Gastroesophageal sphincter (tissue), 3 donors: ENCODE results near the gene CAPZA3.
"Not testable (repeated sequence)": the region's sequence is repeated elsewhere in the genome, so short reads cannot be mapped to it uniquely, and the experiment has no call there.

Experiments
- CTCF ChIP-seq, 4 experiments: fragments of 200-600 bp in 2 of 4; fragments of 450-650 bp in 2 of 4; sonication (generic) in 1 of 4; IDR thresholded peaks; one replicate each; pipeline ENCODE4 v1.5.1; 2017 to 2019; ENCODE audit warnings: antibody characterized with exemption in 4 of 4, mild to moderate bottlenecking in 2 of 4, moderate library complexity in 2 of 4
- EP300 ChIP-seq: sonication (generic); formaldehyde crosslinking; IDR thresholded peaks from one replicate; pipeline ENCODE4 v1.6.1; 2017; ENCODE audit warnings: antibody characterized with exemption, mild to moderate bottlenecking
- POLR2AphosphoS5 ChIP-seq: sonication (generic); formaldehyde crosslinking; IDR thresholded peaks from one replicate; pipeline ENCODE4 v1.6.1; 2017; ENCODE audit warnings: antibody characterized with exemption

DNA sequence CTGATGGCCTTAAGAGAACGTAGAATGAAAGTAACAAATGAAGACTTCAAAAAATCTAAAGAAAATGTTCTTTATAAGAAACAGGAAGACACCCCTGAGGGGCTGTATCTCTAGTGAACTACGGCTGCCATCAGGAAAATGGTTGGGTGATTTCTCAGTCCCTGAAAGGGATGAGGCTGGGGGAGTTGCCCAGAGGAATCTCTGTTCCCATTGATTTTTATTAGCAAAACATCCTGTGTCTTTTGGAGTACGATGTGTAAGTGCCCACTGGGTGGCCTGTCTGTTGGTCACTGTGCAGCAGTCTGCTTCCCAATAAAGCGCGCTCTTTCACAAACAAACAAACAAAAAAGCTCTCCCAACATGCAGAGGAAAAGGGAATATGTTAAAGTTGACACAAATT is 43.9 kb upstream of the CAPZA3 start:
- not testable (repeated sequence) for TF ChIP-seq CTCF (IDR thresholded peaks at IDR 0.05); EP300; POLR2AphosphoS5
